Keratinocyte (primary cell): ENCODE results near the gene CAPN14. TPM values are rescaled to one million over a fixed set of nuclear protein-coding genes. Genes with fewer than 3 reads are reported as not detected.

Source experiments
- DNase-seq: peaks from one replicate; pipeline ENCODE4 v3.0.0-alpha.2; 2011; ENCODE audit warnings: low read depth, missing footprints, low spot score
- FAIRE-seq: peaks from 2 replicates; lab custom pipeline; 2011; peaks lifted over from hg19 to GRCh38; lab: Jason Lieb, UNC
- H2AFZ ChIP-seq: 2 replicates; pipeline ENCODE4 v1.6.0; 2012; ENCODE audit warnings: low read length, control low read depth, inconsistent platforms; ENCODE audit not compliant: control insufficient read depth
- H3K27ac ChIP-seq: 2 replicates; pipeline ENCODE4 v1.5.1; 2011; ENCODE audit warnings: low read length; ENCODE audit not compliant: control insufficient read depth, insufficient read depth
- H3K27me3 ChIP-seq: 3 replicates; pipeline ENCODE4 v1.6.0; 2011; ENCODE audit warnings: low read length; ENCODE audit not compliant: control insufficient read depth, insufficient read depth; ENCODE audit errors: extremely low read depth
- H3K36me3 ChIP-seq, 2 experiments: 2 replicates in 1 of 2; 3 replicates in 1 of 2; pipeline ENCODE4 v1.5.1; 2011; ENCODE audit warnings: low read length in 2 of 2, mild to moderate bottlenecking in 1 of 2; ENCODE audit not compliant: control insufficient read depth in 2 of 2, insufficient read depth in 2 of 2; ENCODE audit errors: extremely low read depth in 1 of 2
- H3K4me1 ChIP-seq: 3 replicates; pipeline ENCODE4 v1.5.1; 2011; ENCODE audit warnings: low read length; ENCODE audit not compliant: control insufficient read depth, insufficient read depth; ENCODE audit errors: extremely low read depth
- H3K4me2 ChIP-seq: 3 replicates; pipeline ENCODE4 v1.6.0; 2011; ENCODE audit warnings: low read depth, low read length; ENCODE audit not compliant: control insufficient read depth, insufficient read depth; ENCODE audit errors: extremely low read depth
- H3K4me3 ChIP-seq, 3 experiments: fragments of 200-600 bp in 1 of 3; sonication (generic) in 1 of 3; 2 replicates in 2 of 3; 3 replicates in 1 of 3; pipeline ENCODE4 v1.5.1; 2011 to 2016; ENCODE audit warnings: low read length in 3 of 3, mild to moderate bottlenecking in 3 of 3, control low read depth in 2 of 3, inconsistent platforms in 1 of 3, low read depth in 1 of 3, mixed read lengths in 1 of 3, mixed run types in 1 of 3, moderate library complexity in 1 of 3; ENCODE audit not compliant: control insufficient read depth in 2 of 3, insufficient read depth in 2 of 3; ENCODE audit errors: extremely low read depth in 1 of 3
- H3K79me2 ChIP-seq: 2 replicates; pipeline ENCODE4 v1.6.0; 2012; ENCODE audit warnings: low read length; ENCODE audit not compliant: control insufficient read depth, insufficient read depth
- H3K9ac ChIP-seq: 3 replicates; pipeline ENCODE4 v1.6.0; 2011; ENCODE audit warnings: low read length; ENCODE audit not compliant: control insufficient read depth, insufficient read depth; ENCODE audit errors: extremely low read depth
- H3K9me1 ChIP-seq: 3 replicates; pipeline ENCODE4 v1.6.0; 2011; ENCODE audit warnings: low read length; ENCODE audit not compliant: control insufficient read depth, insufficient read depth; ENCODE audit errors: extremely low read depth
- H3K9me3 ChIP-seq: 2 replicates; pipeline ENCODE4 v1.5.1; 2012; ENCODE audit warnings: low read depth, low read length; ENCODE audit not compliant: control insufficient read depth
- H4K20me1 ChIP-seq: 3 replicates; pipeline ENCODE4 v1.6.0; 2011; ENCODE audit warnings: low read length; ENCODE audit not compliant: control insufficient read depth, insufficient read depth; ENCODE audit errors: extremely low read depth
- CTCF ChIP-seq, 3 experiments: IDR thresholded peaks in 1 of 3; conservative IDR thresholded peaks in 1 of 3; optimal IDR thresholded peaks in 1 of 3; 2 replicates in 2 of 3; 3 replicates in 1 of 3; pipeline versions ENCODE3 to v1.5.1; 2011; ENCODE audit warnings: low read length in 3 of 3, mild to moderate bottlenecking in 3 of 3, moderate library complexity in 2 of 3, control low read depth in 1 of 3, inconsistent platforms in 1 of 3; ENCODE audit not compliant: insufficient read depth in 2 of 3; ENCODE audit errors: extremely low read depth in 1 of 3
- EZH2 ChIP-seq: IDR thresholded peaks from one replicate; pipeline ENCODE4 v1.6.1; 2012; ENCODE audit warnings: inconsistent platforms, mild to moderate bottlenecking, low read length, moderate library complexity
- dilution Hi-C: fragments of 300-500 bp; cut with MboI; formaldehyde crosslinking; loops from one replicate; pipeline ENCODE4 v1.7.0; 2020; ENCODE audit warnings: low sequenced_read_pairs; ENCODE audit not compliant: extremely low pct_ligation_motif_present
- polyA plus RNA-seq, 5 experiments: library from polyadenylated mRNA; depleted of rRNA in 3 of 5; stranded (reverse) in 3 of 5; stranded (forward) in 1 of 5; unstranded in 1 of 5; fragments of >200 nt; gene quantifications; 1 replicate in 1 of 5; 2 replicates in 3 of 5; 3 replicates in 1 of 5; pipeline versions ENCODE4 v1.2.1 to v1.2.3, GENCODE V29; 2011 to 2012; ENCODE audit warnings: missing spikeins in 2 of 5, low read depth in 1 of 5, low replicate concordance in 1 of 5

CAPN14 gene
- polyA plus RNA-seq, 1 donor (not counting 4 experiments of a cell fraction or from before 2014, with no cell fraction given), result 1.1 TPM

- no peaks in the 10 kb centered on the region for H3K79me2 ChIP-seq
- dilution Hi-C loops, result no loop called here
- no peaks in the 10 kb centered on the region for H3K27me3 ChIP-seq
- no peak overlapping the region for H3K4me3 ChIP-seq
- no peaks in the 10 kb centered on the region for H3K36me3 ChIP-seq
- no peaks in the 10 kb centered on the region for H4K20me1 ChIP-seq
- H3K4me1 ChIP-seq, result peaks cover 15% of the 10 kb centered on the region
- DNase-seq (no peak), FAIRE-seq (no peak)
- H3K4me2 ChIP-seq, result no peak overlapping the region
- TF ChIP-seq EZH2, result no peak
- no peak for TF ChIP-seq CTCF (optimal IDR thresholded peaks at IDR 0.05 in 1 of 3, IDR thresholded peaks at IDR 0.05 in 1 of 3, conservative IDR thresholded peaks at IDR 0.05 in 1 of 3; ENCODE audit: extremely low read depth in 1 of 3, insufficient read depth in 2 of 3, low read length in 3 of 3)
- H3K9ac ChIP-seq, result no peak overlapping the region
- no peak overlapping the region for H2AFZ ChIP-seq
- no peak overlapping the region for H3K27ac ChIP-seq
- no peaks in the 10 kb centered on the region for H3K9me3 ChIP-seq
- H3K9me1 ChIP-seq, result no peaks in the 10 kb centered on the region
Observed at GRCh38 chr2:31197669-31198068, 19.6 kb downstream of the CAPN14 start.

GRCh38 chr2:31197166-31197565, 20.1 kb downstream of the CAPN14 start:
- H3K9me1 ChIP-seq, result no peaks in the 10 kb centered on the region
- peaks cover 15% of the 10 kb centered on the region for H3K4me1 ChIP-seq
- DNase-seq, result no peak
- H3K36me3 ChIP-seq, result no peaks in the 10 kb centered on the region
- dilution Hi-C loops, result no loop called here
- H3K9ac ChIP-seq, result no peak overlapping the region
- H3K27me3 ChIP-seq, result no peaks in the 10 kb centered on the region
- H3K4me3 ChIP-seq, result no peak overlapping the region
- TF ChIP-seq CTCF (optimal IDR thresholded peaks at IDR 0.05 in 1 of 3, IDR thresholded peaks at IDR 0.05 in 1 of 3, conservative IDR thresholded peaks at IDR 0.05 in 1 of 3; ENCODE audit: extremely low read depth in 1 of 3, insufficient read depth in 2 of 3, low read length in 3 of 3), result no peak
- TF ChIP-seq EZH2, result no peak
- H3K27ac ChIP-seq, result peak overlapping the region; percentile 23
- peak overlapping the region; percentile 57 for H3K4me2 ChIP-seq
- no peaks in the 10 kb centered on the region for H4K20me1 ChIP-seq
- no peak for FAIRE-seq
- H3K9me3 ChIP-seq, result no peaks in the 10 kb centered on the region
- no peaks in the 10 kb centered on the region for H3K79me2 ChIP-seq
- peak overlapping the region; percentile 40 for H2AFZ ChIP-seq
